ES-I3 (cell line): ENCODE results near the gene CDK6.

Source experiments
- H3K36me3 ChIP-seq: 2 replicates; pipeline ENCODE4 v1.6.1; 2013; ENCODE audit warnings: mild to moderate bottlenecking, low read length, control low read depth, moderate library complexity; ENCODE audit not compliant: insufficient read depth
- H3K4me1 ChIP-seq: 2 replicates; pipeline ENCODE4 v1.6.1; 2013; ENCODE audit warnings: mild to moderate bottlenecking, control low read depth, low read length; ENCODE audit not compliant: insufficient read depth
- H3K9ac ChIP-seq: 2 replicates; pipeline ENCODE4 v1.6.1; 2013; ENCODE audit warnings: low read depth, mild to moderate bottlenecking, low read length, moderate library complexity
- H3K9me3 ChIP-seq: 2 replicates; pipeline ENCODE4 v1.6.1; 2013; ENCODE audit warnings: mild to moderate bottlenecking, low read length, moderate library complexity; ENCODE audit not compliant: control insufficient read depth, insufficient read depth

Gene CDK6

GRCh38 chr7:92667816-92668535, 168.4 kb downstream of the CDK6 start:
- H3K9me3 ChIP-seq, result no peaks in the 10 kb centered on the region
- no peaks in the 10 kb centered on the region for H3K36me3 ChIP-seq
- no peak overlapping the region for H3K9ac ChIP-seq
- H3K4me1 ChIP-seq, result no peaks in the 10 kb centered on the region

- H3K4me1 ChIP-seq, result no peaks in the 10 kb centered on the region
Observed at GRCh38 chr7:92665926-92666325, 170.4 kb downstream of the CDK6 start.

GRCh38 chr7:92661651-92662050, 174.7 kb downstream of the CDK6 start:
- Histone ChIP-seq H3K9ac (no peak overlapping the region), H3K9me3 (no peaks in the 10 kb centered on the region), H3K36me3 (no peaks in the 10 kb centered on the region), H3K4me1 (no peaks in the 10 kb centered on the region)

More at GRCh38 chr7:92665926-92666325, 170.4 kb downstream of the CDK6 start:
- Histone ChIP-seq H3K36me3 (no peaks in the 10 kb centered on the region), H3K9me3 (no peaks in the 10 kb centered on the region), H3K9ac (no peak overlapping the region)

- H3K4me1 ChIP-seq, result no peaks in the 10 kb centered on the region
- H3K9ac ChIP-seq, result no peak overlapping the region
- H3K9me3 ChIP-seq, result no peaks in the 10 kb centered on the region
- no peaks in the 10 kb centered on the region for H3K36me3 ChIP-seq
Observed at GRCh38 chr7:92658671-92659070, 177.7 kb downstream of the CDK6 start.

- Histone ChIP-seq H3K9me3 (no peaks in the 10 kb centered on the region), H3K4me1 (no peaks in the 10 kb centered on the region), H3K36me3 (no peaks in the 10 kb centered on the region), H3K9ac (no peak overlapping the region)
Observed at GRCh38 chr7:92657391-92657790, 179.0 kb downstream of the CDK6 start.

GRCh38 chr7:92656121-92656520, 180.3 kb downstream of the CDK6 start:
- no peaks in the 10 kb centered on the region for H3K36me3 ChIP-seq
- H3K9me3 ChIP-seq, result no peaks in the 10 kb centered on the region
- no peak overlapping the region for H3K9ac ChIP-seq
- no peaks in the 10 kb centered on the region for H3K4me1 ChIP-seq

- Histone ChIP-seq H3K36me3 (no peaks in the 10 kb centered on the region), H3K9me3 (no peaks in the 10 kb centered on the region), H3K9ac (no peak overlapping the region), H3K4me1 (no peaks in the 10 kb centered on the region)
Observed at GRCh38 chr7:92655346-92655884, 181.0 kb downstream of the CDK6 start.

GRCh38 chr7:92653136-92653535, 183.2 kb downstream of the CDK6 start:
- Histone ChIP-seq H3K9ac (no peak overlapping the region), H3K4me1 (no peaks in the 10 kb centered on the region), H3K9me3 (no peaks in the 10 kb centered on the region), H3K36me3 (no peaks in the 10 kb centered on the region)

- H3K36me3 ChIP-seq, result no peaks in the 10 kb centered on the region
- no peaks in the 10 kb centered on the region for H3K4me1 ChIP-seq
- H3K9me3 ChIP-seq, result no peaks in the 10 kb centered on the region
- H3K9ac ChIP-seq, result no peak overlapping the region
Observed at GRCh38 chr7:92652536-92652935, 183.8 kb downstream of the CDK6 start.

GRCh38 chr7:92650391-92650790, 186.0 kb downstream of the CDK6 start:
- H3K9ac ChIP-seq, result no peak overlapping the region
- H3K36me3 ChIP-seq, result no peaks in the 10 kb centered on the region
- no peaks in the 10 kb centered on the region for H3K9me3 ChIP-seq
- H3K4me1 ChIP-seq, result peaks cover 7% of the 10 kb centered on the region; the same call in 1 of the 2 replicates

- peaks cover 9% of the 10 kb centered on the region; the same call in 1 of the 2 replicates for H3K4me1 ChIP-seq
- no peaks in the 10 kb centered on the region for H3K9me3 ChIP-seq
- H3K9ac ChIP-seq, result no peak overlapping the region
- no peaks in the 10 kb centered on the region for H3K36me3 ChIP-seq
Observed at GRCh38 chr7:92648067-92648466, 188.3 kb downstream of the CDK6 start.

- H3K36me3 ChIP-seq, result no peaks in the 10 kb centered on the region
- peaks cover 9% of the 10 kb centered on the region; the same call in 1 of the 2 replicates for H3K4me1 ChIP-seq
- H3K9me3 ChIP-seq, result no peaks in the 10 kb centered on the region
- H3K9ac ChIP-seq, result no peak overlapping the region
Observed at GRCh38 chr7:92647652-92648051, 188.7 kb downstream of the CDK6 start.

GRCh38 chr7:92647011-92647625, 189.3 kb downstream of the CDK6 start:
- Histone ChIP-seq H3K4me1 (peaks cover 9% of the 10 kb centered on the region; the same call in 1 of the 2 replicates), H3K36me3 (no peaks in the 10 kb centered on the region), H3K9ac (no peak overlapping the region), H3K9me3 (no peaks in the 10 kb centered on the region)

- H3K4me1 ChIP-seq, result peaks cover 9% of the 10 kb centered on the region; the same call in 1 of the 2 replicates
- no peaks in the 10 kb centered on the region for H3K9me3 ChIP-seq
- no peaks in the 10 kb centered on the region for H3K36me3 ChIP-seq
- no peak overlapping the region for H3K9ac ChIP-seq
Observed at GRCh38 chr7:92645114-92646061, 191.0 kb downstream of the CDK6 start.
